ENCODE measurements around the gene RPL19. TPM values are rescaled to one million over a fixed set of nuclear protein-coding genes. Genes with fewer than 3 reads are reported as not detected.

Gene RPL19
- total and polyA plus RNA-seq, 12 donors = 907 to 3,029 (median 991) TPM

- ATAC-seq (no peak), DNase-seq (no peak)
- H3K36me3 ChIP-seq = no peaks in the 10 kb centered on the region
- peak overlapping the region in 6 of 10 donors; percentile 34 to 53 (median 47) for H3K4me3 ChIP-seq
- H3K27ac ChIP-seq = no peak overlapping the region
- H3K9me3 ChIP-seq = no peaks in the 10 kb centered on the region
- H3K27me3 ChIP-seq = peaks cover 14 to 51% (median 46%) of the 10 kb centered on the region in 7 donors
- 42 to 46% methylated on average over 33 of the region's 33 CpGs for WGBS, 2 donors
- H3K4me1 ChIP-seq = peaks cover 7 to 34% (median 25%) of the 10 kb centered on the region in 9 donors
- no peak for TF ChIP-seq CTCF (IDR thresholded peaks at IDR 0.05)
- intact Hi-C loops (cut with DNase I) = no loop called here
These were observed 24.1 kb downstream of the RPL19 start for GRCh38 chr17:39223907-39224777.

- WGBS, 2 donors = 2% methylated on average over 60 to 68 of the region's 68 CpGs
- peaks cover 14 to 57% (median 51%) of the 10 kb centered on the region in 7 donors for H3K27me3 ChIP-seq
These were observed 24.8 kb downstream of the RPL19 start for GRCh38 chr17:39224778-39225307.

GRCh38 chr17:39225308-39225958, 25.4 kb downstream of the RPL19 start, which contains the start of gene STAC2:
Gene STAC2, minus strand, starts transcription at chr17:39225945. Its CDS starts 443 bp downstream, at chr17:39225502.
- WGBS, 2 donors = 0 to 1% methylated on average over 45 to 71 of the region's 71 CpGs
- no peak for TF ChIP-seq CTCF (IDR thresholded peaks at IDR 0.05)
- H3K4me1 ChIP-seq = peaks cover 5 to 25% (median 21%) of the 10 kb centered on the region in 9 donors
- H3K9me3 ChIP-seq = no peaks in the 10 kb centered on the region
- DNase-seq (no peak), ATAC-seq (peak in 4 of 8 donors; percentile 6 to 15 (median 10))
- H3K36me3 ChIP-seq = no peaks in the 10 kb centered on the region
- peaks cover 14 to 61% (median 51%) of the 10 kb centered on the region in 7 donors for H3K27me3 ChIP-seq
- intact Hi-C loops (cut with DNase I) = no loop called here
- H3K4me3 ChIP-seq = peak within 1 kb of the TSS; percentile 18 to 53 (median 46)
- H3K27ac ChIP-seq = no peak within 1 kb of the TSS

More at GRCh38 chr17:39224778-39225307, 24.8 kb downstream of the RPL19 start:
- intact Hi-C loops (cut with DNase I) = no loop called here
- Histone ChIP-seq H3K9me3 (no peaks in the 10 kb centered on the region), H3K4me3 (peak overlapping the region; percentile 18 to 53 (median 46)), H3K36me3 (no peaks in the 10 kb centered on the region), H3K4me1 (peaks cover 6 to 27% (median 23%) of the 10 kb centered on the region in 9 donors), H3K27ac (no peak overlapping the region)
- TF ChIP-seq CTCF (IDR thresholded peaks at IDR 0.05) = peak in 1 of 9 donors; percentile 16
- peak in 4 of 8 donors; percentile 9 to 51 (median 14) for ATAC-seq
- no peak for DNase-seq
